GM19099 (cell line): Measurements from ENCODE around the gene GLI3.

Experiments
- POLR2A ChIP-seq: IDR thresholded peaks from 3 replicates; pipeline ENCODE4 v1.6.1; 2011; ENCODE audit warnings: low read depth; ENCODE audit not compliant: insufficient read length; ENCODE audit errors: extremely low read depth

The GLI3 gene

DNA sequence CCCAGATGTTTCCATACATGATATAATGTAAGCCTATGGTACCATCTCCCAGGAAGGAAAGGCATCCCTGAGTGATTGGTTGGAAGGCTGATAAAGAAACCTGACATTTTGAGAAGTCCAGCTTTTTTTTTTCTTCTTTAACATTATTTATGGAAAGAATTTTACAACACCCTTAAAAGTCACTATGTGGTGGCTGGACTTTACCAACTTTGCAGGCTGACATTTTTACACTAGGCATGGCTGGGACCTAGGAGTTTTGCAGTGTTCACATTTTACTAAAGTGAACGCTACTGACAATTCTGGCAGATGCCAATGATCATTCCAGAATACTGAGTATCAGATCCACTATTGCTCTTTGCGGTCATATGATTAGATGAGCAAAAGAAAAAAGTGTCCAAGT is 239.9 kb downstream of the GLI3 start:
- no peak for TF ChIP-seq POLR2A

DNA sequence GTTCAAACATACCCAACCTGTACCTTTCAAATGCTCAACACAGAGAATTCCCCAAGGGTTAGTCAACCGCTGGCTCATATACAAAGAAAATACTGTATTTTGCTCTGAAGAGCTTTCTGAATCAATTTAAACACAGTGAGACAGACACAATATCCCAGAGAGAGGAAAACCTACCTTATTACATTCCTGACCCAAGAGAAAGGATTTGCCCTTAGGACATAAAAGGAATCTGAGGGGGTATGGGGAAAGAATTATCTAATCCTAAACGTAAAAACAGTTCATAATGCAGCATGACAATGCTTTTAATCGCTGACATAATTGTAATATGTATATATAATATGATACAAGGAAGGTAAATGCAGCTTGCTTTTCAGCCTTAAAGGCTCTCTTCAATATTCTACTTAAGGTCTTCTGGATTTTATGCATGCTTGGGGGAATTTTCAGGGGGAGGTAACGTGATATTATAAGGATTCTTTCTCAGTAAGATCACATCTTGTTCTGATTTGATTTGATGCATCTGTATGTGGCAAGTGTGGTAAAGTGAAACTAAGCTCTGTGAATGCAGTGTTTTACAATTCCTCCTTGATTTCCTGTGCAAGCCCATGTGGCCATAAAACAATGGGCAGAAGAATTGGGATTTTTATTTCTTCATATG is 240.5 kb downstream of the GLI3 start:
- no peak for TF ChIP-seq POLR2A

DNA sequence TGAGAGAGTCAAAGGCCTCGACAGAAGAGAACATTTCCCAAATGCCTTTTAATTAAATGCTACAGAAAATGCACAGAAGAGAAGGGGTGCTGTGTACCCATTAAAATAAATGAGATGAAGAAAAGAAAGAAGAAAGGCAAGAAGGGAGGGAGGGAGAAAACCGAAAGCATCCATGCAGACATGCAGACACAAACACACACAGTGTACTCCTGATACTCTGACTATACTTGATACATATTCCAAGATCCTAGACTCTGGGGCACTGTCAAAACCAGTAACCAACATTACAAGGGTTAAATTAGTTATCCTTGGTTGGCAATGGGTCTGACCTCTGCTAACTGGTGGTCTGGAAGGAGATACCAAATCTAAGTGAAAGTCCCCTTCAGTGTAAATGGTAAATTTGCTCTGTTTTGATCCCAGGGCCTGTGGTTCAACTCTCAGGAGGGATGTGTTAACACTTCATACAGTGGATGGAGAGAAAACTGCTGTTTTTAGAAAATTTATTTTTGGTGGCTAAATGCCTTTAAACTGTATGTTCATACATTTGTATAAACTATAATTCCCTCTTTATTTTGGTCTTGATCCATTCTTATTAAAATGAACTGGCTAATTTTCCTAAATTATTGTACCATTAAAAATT is 241.3 kb downstream of the GLI3 start:
- TF ChIP-seq POLR2A, result no peak

DNA sequence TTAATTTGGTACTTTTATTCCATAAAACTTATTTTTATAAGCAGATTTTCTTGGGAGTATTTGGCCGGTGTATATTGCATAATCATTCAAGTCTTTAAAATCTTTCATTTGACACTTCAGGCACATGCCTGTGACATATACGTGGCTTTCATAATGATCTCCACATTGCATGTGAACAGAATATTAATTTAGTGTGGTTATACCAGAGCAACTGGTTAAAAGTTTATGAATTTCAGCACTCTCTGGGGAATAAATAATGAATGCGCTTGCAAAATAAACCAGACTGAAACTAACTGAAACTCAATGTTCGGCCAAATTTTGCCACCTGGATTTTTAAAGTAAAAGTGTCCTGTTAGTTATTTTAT is 242.3 kb downstream of the GLI3 start:
- TF ChIP-seq POLR2A, result no peak

DNA sequence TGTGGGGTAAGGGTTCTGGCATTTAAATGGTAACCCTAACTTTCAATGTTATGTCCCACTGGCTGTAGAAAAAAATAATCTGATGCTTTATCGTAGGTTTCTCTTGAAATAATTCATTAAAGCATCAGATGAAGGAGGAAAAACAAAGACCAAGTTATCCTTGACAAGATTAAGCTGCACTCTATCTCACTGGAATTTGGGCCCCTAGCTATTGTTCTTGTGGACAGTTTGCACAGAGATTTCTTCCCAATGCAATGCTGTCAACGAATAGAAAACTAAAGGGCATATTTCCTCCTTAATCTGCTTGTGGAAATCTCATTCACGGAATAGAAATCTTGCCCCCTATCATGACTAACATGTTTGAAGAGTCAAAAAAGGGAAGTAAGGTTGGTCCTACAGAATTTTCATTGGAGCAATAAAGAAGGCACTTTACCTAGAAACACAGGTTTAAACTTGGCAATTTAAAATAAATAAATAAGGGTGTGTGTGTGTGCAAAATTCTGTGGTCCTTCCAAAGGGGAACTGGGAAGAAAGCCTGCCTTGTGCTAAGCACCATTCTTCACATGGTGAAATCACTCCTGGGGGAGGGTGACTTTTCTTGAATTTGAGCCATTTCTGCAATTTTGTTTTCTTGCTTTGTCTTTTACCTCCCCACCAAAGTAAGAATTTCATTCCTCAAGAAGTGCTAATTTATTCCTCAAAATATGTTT is 242.8 kb downstream of the GLI3 start:
- TF ChIP-seq POLR2A, result no peak

DNA sequence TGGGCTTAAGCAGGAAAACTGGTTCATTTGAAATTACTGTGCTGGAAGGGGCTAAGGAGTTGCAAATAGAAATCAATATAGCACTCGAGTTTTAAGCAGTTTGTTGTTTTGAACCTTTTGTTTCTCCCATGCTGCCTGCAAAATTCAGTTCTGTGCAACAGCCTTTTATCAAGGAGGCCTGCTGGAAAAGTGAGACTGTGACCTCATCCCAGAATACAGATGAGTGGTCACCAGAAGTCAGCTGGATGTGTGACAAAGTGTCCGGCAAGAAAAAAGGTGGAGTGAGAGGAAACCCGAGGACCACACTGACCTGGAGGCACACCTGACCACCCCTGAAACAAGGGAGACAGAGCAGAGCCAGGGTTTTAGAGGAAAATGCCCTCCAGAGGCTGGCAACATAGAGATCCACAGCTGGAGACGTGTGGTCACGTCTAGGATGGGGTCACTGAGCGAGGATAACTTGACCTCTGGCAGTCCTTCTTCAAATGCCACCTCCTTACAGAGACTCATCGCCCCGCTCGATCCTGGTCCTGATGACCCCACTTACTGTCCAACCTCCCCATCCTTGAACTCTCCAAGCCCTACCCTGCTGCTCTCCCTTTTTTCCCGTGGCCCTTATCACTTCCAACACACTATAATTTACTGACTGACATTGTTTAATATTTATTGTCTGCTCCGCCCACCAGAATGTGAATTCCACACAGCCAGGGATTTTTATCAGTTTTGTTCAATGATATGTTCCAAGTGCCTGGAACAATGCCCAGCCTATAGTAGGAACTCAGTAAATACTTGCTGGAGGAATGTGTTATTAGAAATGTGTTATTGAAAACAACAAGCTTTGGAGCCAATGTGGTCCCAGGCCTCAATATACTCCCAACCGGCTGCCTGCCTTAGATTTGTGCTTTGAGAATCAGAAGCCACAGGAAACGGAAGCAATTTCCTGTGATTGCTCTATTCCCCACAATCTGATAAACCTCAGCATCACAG is 243.8 kb downstream of the GLI3 start:
- TF ChIP-seq POLR2A, result no peak

DNA sequence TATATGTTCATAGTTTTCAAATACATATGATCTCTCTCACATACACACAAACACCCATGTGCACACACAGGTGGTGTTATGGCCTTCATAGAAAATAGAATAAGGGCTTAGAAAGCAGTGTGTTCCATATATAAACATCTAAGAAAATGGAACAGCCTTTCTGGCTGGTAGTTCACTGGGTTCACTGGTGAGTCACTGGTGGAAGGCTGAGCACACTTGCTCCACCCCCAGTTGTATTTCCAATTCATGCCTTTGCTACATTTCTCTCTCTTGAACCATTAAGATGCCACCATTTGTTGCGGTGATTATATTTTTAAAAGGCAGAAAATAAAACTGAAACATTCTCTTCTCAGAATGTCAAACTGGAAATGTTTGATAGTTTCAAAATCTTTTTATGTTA is 252.1 kb downstream of the GLI3 start:
- TF ChIP-seq POLR2A, result no peak

DNA sequence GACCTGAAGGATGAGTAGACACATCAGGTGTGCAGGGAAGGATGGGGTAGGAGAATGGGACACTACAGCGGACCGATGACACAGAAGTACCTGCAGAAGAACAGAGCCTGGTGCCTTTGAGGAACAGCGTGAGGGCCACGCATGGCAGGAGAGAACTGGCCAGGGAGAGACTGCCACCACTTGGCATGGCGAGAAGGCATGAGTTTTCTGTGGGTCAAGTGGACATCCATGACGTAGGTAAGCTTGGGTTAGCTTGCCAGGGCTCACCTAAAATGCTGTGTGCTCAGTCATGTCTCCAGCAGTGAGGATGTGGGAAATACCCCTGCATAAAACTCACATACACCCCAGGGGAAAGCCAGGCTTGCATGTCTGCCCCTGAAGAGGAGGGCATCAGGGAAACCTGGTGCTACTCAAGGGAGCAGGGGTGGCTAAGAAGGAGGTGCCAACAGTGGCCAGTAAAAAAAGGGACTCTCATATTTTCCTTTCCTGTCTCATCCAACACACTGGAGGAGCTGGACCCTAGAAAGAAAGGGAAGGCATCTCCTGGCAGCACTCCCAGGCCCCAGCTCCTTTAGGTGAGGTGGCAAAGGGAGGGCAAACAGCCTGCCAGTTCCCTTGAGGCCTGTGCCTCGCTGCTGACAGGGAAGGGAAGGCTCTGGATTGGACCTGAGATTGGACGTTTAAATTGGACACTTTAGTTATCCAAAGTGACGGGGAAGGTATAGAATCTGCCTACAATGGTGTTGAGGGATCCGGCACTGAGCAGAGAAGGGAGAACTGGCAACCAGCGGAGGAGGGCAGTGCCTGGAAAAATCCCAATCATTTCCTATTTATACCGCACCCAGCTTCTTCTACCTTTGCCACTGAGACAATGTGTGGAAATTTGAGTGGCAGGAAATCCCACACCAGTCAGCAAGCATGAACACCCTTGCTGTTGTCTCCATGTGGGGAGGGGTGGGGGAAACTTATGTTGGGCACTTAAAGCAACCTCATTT is 255.7 kb downstream of the GLI3 start:
- no peak for TF ChIP-seq POLR2A

DNA sequence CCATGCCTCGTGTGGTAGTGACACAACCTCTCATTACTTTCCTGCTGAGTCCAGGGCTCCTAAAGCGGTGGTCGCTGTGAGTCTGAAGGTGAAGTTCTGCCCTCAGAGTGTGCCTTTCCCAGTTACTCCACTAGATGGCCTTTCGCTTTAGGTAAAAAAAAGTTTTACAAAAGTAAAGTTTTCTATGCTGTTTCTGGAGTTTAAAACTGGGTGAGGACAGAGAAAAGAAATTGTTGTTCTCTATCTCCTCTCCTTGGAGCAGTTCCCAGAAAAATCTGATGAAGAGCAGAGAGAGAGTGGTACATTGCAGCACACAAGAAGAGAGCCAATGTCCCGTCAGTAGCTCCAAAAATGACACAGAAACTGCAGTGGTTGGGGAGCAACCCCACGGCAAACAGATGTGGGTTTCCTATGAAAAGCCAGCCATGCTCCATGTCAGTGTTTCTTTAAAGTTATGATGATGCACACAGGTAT is 257.1 kb downstream of the GLI3 start:
- no peak for TF ChIP-seq POLR2A

DNA sequence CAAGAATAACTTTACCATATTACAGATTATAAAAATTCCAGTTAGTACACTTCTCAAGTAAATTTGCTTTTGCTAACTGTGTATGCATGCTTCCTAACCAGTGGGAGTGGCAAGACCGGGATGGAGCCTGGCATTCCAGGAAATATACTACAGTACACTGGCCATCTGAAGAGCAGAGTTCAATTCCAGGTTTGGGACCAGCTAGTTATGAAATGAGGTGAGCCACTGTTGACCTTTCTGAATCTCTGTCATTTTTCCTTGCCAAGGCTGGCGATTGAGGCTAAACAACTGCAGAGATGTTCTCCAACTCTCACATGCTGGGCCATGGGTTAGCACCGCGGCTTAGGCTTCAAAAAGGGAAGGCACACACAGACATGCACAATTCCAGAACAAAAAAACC is 258.2 kb downstream of the GLI3 start:
- no peak for TF ChIP-seq POLR2A

DNA sequence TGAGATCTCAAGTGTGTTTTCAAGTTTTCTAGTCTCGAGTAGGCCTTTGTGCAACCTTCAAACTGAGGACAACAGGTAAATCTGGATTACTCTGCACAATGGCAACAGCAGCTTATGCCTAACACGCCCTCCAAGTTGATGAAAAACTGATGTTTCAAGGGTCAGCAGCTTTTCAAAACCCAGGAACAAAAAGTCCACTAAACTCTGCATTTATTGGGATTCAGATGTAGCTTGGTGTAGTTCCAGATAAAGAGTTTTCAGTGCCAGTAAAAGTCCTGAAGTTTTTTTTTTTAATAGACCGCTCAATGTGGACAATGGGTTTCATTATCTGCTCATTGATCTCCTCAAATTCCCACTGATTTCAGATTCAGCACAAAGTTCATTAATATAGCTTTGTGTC is 259.3 kb downstream of the GLI3 start:
- TF ChIP-seq POLR2A, result no peak

DNA sequence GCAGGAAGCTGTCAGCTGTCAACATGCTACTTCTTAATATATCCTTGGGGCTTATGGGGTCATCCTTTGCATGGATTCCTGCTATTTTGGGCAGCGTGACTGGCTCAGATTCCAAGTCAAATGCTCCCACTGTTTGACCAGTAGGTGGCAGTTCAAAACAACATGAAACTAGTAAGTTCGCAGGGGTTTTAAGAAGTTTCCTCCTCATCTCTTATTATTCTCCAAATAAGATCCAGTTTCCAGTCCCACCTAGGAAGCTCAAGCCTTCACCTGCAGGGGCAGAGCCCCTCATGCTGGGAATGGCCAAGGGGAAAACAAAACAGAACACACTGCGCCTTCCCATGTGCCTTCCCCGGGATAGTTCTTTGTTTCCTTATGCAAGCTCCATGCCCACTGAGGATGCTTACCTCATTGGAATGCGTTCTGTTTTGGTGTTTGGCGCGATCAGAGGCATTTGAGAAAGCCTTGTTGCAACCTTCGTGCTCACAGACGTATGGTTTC is 259.8 kb downstream of the GLI3 start:
- TF ChIP-seq POLR2A, result no peak

DNA sequence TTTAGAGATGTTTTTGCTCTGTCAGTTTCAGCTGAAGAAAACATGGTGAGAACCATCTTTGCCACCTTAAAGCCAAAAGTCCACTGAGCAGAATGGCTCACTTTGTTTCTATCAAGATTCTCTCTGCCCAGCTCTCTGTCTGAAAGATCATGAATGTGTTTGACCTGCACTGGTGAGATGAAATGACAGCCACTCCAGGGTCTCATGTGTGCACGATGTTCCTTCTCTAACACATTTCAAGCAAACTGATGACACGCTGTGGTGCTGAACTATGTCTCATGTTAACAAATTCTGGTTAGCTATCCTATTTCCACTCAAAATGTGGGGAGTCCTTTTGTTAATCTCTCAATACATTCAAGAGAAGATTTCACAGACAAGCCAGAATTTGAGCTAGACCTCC is 260.6 kb downstream of the GLI3 start:
- no peak for TF ChIP-seq POLR2A

DNA sequence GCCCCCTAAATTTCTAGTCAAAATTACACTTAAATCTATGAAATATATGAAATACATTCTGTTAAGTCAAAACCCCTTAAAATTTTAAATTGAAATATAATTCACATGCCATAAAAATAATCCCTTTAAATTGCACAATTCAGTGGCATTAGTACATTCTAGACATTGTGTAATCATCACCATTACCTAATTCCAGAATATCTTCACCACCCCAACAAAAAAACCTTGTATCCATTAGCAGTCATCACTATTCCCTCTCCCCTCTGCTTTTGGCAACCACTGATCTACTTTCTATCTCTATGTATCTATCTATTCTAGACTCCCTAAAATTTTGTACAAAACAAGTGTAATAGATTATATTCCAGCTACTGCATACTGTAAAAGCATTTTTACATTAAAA is 261.2 kb downstream of the GLI3 start:
- TF ChIP-seq POLR2A, result no peak
